H9 (cell line): ENCODE results near the gene BANP. TPM values are rescaled to one million over a fixed set of nuclear protein-coding genes. Genes with fewer than 3 reads are reported as not detected.

ENCODE experiments used
- DNase-seq: peaks from one replicate; pipeline ENCODE4 v3.0.0-alpha.2; 2017
- H2AFZ ChIP-seq: one replicate; pipeline ENCODE4 v1.6.1; 2013; ENCODE audit warnings: mild to moderate bottlenecking, low read length, control low read depth, moderate library complexity
- H2AK5ac ChIP-seq: 2 replicates; pipeline ENCODE4 v1.6.1; 2013; ENCODE audit warnings: low read length, control low read depth, mixed read lengths; ENCODE audit not compliant: insufficient read length
- H2BK120ac ChIP-seq: one replicate; pipeline ENCODE4 v1.6.1; 2013; ENCODE audit warnings: low read depth, mild to moderate bottlenecking, low read length, control low read depth, inconsistent platforms; ENCODE audit not compliant: poor library complexity, severe bottlenecking
- H2BK12ac ChIP-seq: 2 replicates; pipeline ENCODE4 v1.6.1; 2013; ENCODE audit warnings: low read length, control low read depth, mixed read lengths, low read depth; ENCODE audit not compliant: insufficient read length
- H2BK15ac ChIP-seq: 2 replicates; pipeline ENCODE4 v1.6.1; 2013; ENCODE audit warnings: low read depth, low read length, control low read depth
- H2BK20ac ChIP-seq: one replicate; pipeline ENCODE4 v1.6.1; 2013; ENCODE audit warnings: low read depth, mild to moderate bottlenecking, low read length, control low read depth, inconsistent platforms; ENCODE audit not compliant: poor library complexity, severe bottlenecking
- H2BK5ac ChIP-seq: 2 replicates; pipeline ENCODE4 v1.6.1; 2013; ENCODE audit warnings: low read length, control low read depth, mixed read lengths; ENCODE audit not compliant: insufficient read length
- H3K14ac ChIP-seq: 2 replicates; pipeline ENCODE4 v1.6.1; 2013; ENCODE audit warnings: low read length, control low read depth; ENCODE audit not compliant: insufficient read depth
- H3K18ac ChIP-seq: 2 replicates; pipeline ENCODE4 v1.6.1; 2013; ENCODE audit warnings: low read depth, mild to moderate bottlenecking, mixed read lengths, low read length, control low read depth; ENCODE audit not compliant: insufficient read length
- H3K23ac ChIP-seq: 2 replicates; pipeline ENCODE4 v1.6.1; 2013; ENCODE audit warnings: low read length, control low read depth, mixed read lengths, low read depth; ENCODE audit not compliant: insufficient read length
- H3K23me2 ChIP-seq: 2 replicates; pipeline ENCODE4 v1.6.1; 2013; ENCODE audit warnings: low read depth, mild to moderate bottlenecking, mixed read lengths, low read length, control low read depth; ENCODE audit not compliant: insufficient read length, poor library complexity, severe bottlenecking
- H3K27ac ChIP-seq: 2 replicates; pipeline ENCODE4 v1.5.1; 2013; ENCODE audit warnings: low read length, control low read depth, mixed read lengths, low read depth; ENCODE audit not compliant: insufficient read length
- H3K27me3 ChIP-seq: 2 replicates; pipeline ENCODE4 v1.6.1; 2013; ENCODE audit warnings: low read length, control low read depth, inconsistent platforms; ENCODE audit not compliant: insufficient read depth
- H3K4ac ChIP-seq: 2 replicates; pipeline ENCODE4 v1.6.1; 2013; ENCODE audit warnings: low read depth, mild to moderate bottlenecking, control low read depth, inconsistent platforms, low read length, moderate library complexity
- H3K4me1 ChIP-seq: 2 replicates; pipeline ENCODE4 v1.6.1; 2013; ENCODE audit warnings: low read length, control low read depth, inconsistent platforms; ENCODE audit not compliant: insufficient read depth
- H3K4me2 ChIP-seq: 2 replicates; pipeline ENCODE4 v1.6.1; 2013; ENCODE audit warnings: low read length, control low read depth, mixed read lengths; ENCODE audit not compliant: insufficient read length, insufficient read depth
- H3K56ac ChIP-seq: 2 replicates; pipeline ENCODE4 v1.6.1; 2013; ENCODE audit warnings: low read depth, mild to moderate bottlenecking, mixed read lengths, low read length, control low read depth; ENCODE audit not compliant: insufficient read length
- H3K79me1 ChIP-seq: 2 replicates; pipeline ENCODE4 v1.6.1; 2013; ENCODE audit warnings: low read depth, mild to moderate bottlenecking, moderate library complexity, low read length, control low read depth, inconsistent platforms; ENCODE audit not compliant: insufficient read depth, poor library complexity, severe bottlenecking
- H3K79me2 ChIP-seq: 2 replicates; pipeline ENCODE4 v1.6.1; 2013; ENCODE audit warnings: low read length, control low read depth, inconsistent platforms; ENCODE audit not compliant: insufficient read depth
- H3K9ac ChIP-seq: 2 replicates; pipeline ENCODE4 v1.6.1; 2013; ENCODE audit warnings: low read length, control low read depth, mixed read lengths; ENCODE audit not compliant: insufficient read length; ENCODE audit errors: extremely low read depth
- H3K9me3 ChIP-seq: one replicate; pipeline ENCODE4 v1.6.1; 2013; ENCODE audit warnings: low read depth, low read length, inconsistent platforms; ENCODE audit not compliant: control insufficient read depth
- H3T11ph ChIP-seq: one replicate; pipeline ENCODE4 v1.6.1; 2013; ENCODE audit warnings: mild to moderate bottlenecking, low read length, control low read depth, inconsistent platforms
- H4K20me1 ChIP-seq: one replicate; pipeline ENCODE4 v1.6.1; 2013; ENCODE audit not compliant: control insufficient read depth, insufficient read length, insufficient read depth
- H4K5ac ChIP-seq: 2 replicates; pipeline ENCODE4 v1.6.1; 2013; ENCODE audit warnings: low read depth, mild to moderate bottlenecking, mixed read lengths, low read length, control low read depth; ENCODE audit not compliant: insufficient read length
- H4K8ac ChIP-seq: replicated peaks from 2 replicates; pipeline ENCODE4 v1.6.1; 2013; ENCODE audit warnings: low read length, control low read depth, mixed read lengths, low read depth; ENCODE audit not compliant: insufficient read length
- H4K91ac ChIP-seq: 2 replicates; pipeline ENCODE4 v1.6.1; 2013; ENCODE audit warnings: low read depth, mild to moderate bottlenecking, moderate library complexity, mixed read lengths, low read length, control low read depth; ENCODE audit not compliant: insufficient read length
- H3K27ac Mint-ChIP-seq, 3 experiments: 2 replicates in 2 of 3; 3 replicates in 1 of 3; pipeline ENCODE4 v1.8.0; 2020 to 2021; ENCODE audit warnings: mixed read lengths in 3 of 3, mild to moderate bottlenecking in 1 of 3, moderate library complexity in 1 of 3
- H3K27me3 Mint-ChIP-seq: 2 replicates; pipeline ENCODE4 v1.8.0; 2021; ENCODE audit warnings: low read depth, mild to moderate bottlenecking, moderate library complexity, mixed read lengths
- H3K36me3 Mint-ChIP-seq, 3 experiments: 2 replicates in 2 of 3; 3 replicates in 1 of 3; pipeline ENCODE4 v1.8.0; 2020 to 2021; ENCODE audit warnings: low read depth in 3 of 3, mixed read lengths in 3 of 3; ENCODE audit not compliant: insufficient read depth in 1 of 3
- H3K4me1 Mint-ChIP-seq, 2 experiments: 2 replicates each; pipeline ENCODE4 v1.8.0; 2020; ENCODE audit warnings: mixed read lengths in 2 of 2
- H3K4me3 Mint-ChIP-seq, 2 experiments: 2 replicates in 1 of 2; 3 replicates in 1 of 2; pipeline ENCODE4 v1.8.0; 2020 to 2021; ENCODE audit warnings: mild to moderate bottlenecking in 2 of 2, mixed read lengths in 2 of 2, moderate library complexity in 1 of 2
- H3K9me3 Mint-ChIP-seq, 2 experiments: 2 replicates in 1 of 2; 3 replicates in 1 of 2; pipeline ENCODE4 v1.8.0; 2020; ENCODE audit warnings: mild to moderate bottlenecking in 2 of 2, mixed read lengths in 2 of 2, moderate library complexity in 1 of 2
- WGBS: extraction: QIAGEN DNeasy Blood & Tissue Kit; methylation state at CpG from one replicate; pipeline ENCODE4 v1.1.7; 2013; ENCODE audit warnings: missing lambda C conversion rate, low lambda C conversion rate, mixed read lengths; ENCODE audit not compliant: insufficient read length; ENCODE audit errors: extremely low coverage; 5-methylcytosine and 5-hydroxymethylcytosine counted together
- total RNA-seq: library from RNA; stranded (reverse); gene quantifications from 2 replicates; pipeline ENCODE4 v1.2.1, GENCODE V29; 2021
- TF ChIP-seq, protein P1 (sequence below): fragments of 200-600 bp; sonication (generic); conservative IDR thresholded peaks from 3 replicates; pipeline ENCODE4 v1.8.0; 2021; ENCODE audit warnings: antibody characterized with exemption, mild to moderate bottlenecking

The BANP gene
- total RNA-seq, 1 experiment from 2014 or later: 24.9 TPM

GRCh38 chr16:87959391-87959990 is 8.3 kb downstream of the BANP start:
- no peak for DNase-seq
- no peak overlapping the region for H3K14ac ChIP-seq
- no peaks in the 10 kb centered on the region; the same call in 1 of the 2 replicates for H3K27me3 ChIP-seq
- H3T11ph ChIP-seq: no peak overlapping the region
- H2BK5ac ChIP-seq: no peak overlapping the region
- H4K5ac ChIP-seq: no peak overlapping the region
- no peak overlapping the region for H3K27ac ChIP-seq
- peaks cover 12% of the 10 kb centered on the region; the same call in 1 of the 2 replicates for H3K79me2 ChIP-seq
- peaks cover 8 to 19% (median 18%) of the 10 kb centered on the region in 3 experiments; a peak in 6 of 7 replicates for H3K36me3 Mint-ChIP-seq
- no peak overlapping the region for H2AFZ ChIP-seq
- H2AK5ac ChIP-seq: no peak overlapping the region
- no peaks in the 10 kb centered on the region for H3K23me2 ChIP-seq
- H3K56ac ChIP-seq: no peak overlapping the region
- H2BK120ac ChIP-seq: no peak overlapping the region
- no peak overlapping the region for H3K4ac ChIP-seq
- H2BK20ac ChIP-seq: no peak overlapping the region
- H3K4me1 ChIP-seq: no peaks in the 10 kb centered on the region
- H3K9me3 Mint-ChIP-seq: no peaks in the 10 kb centered on the region
- H2BK12ac ChIP-seq: no peak overlapping the region
- peak overlapping the region in 1 of 2 experiments; percentile 45; a peak in 1 of 5 replicates for H3K4me3 Mint-ChIP-seq
- H3K4me2 ChIP-seq: no peak overlapping the region
- H3K4me1 Mint-ChIP-seq: peaks cover 30% of the 10 kb centered on the region in 2 experiments
- peak overlapping the region in 2 of 3 experiments; percentile 26 to 85; a peak in 3 of 7 replicates for H3K27ac Mint-ChIP-seq
- H4K91ac ChIP-seq: no peak overlapping the region
- H3K79me1 ChIP-seq: peaks cover 13% of the 10 kb centered on the region
- WGBS: no CpG with 5 or more reads among the region's 23 CpGs
- no peak overlapping the region for H4K8ac ChIP-seq
- no peak overlapping the region for H2BK15ac ChIP-seq
- no peaks in the 10 kb centered on the region for H3K9me3 ChIP-seq
- no peaks in the 10 kb centered on the region for H4K20me1 ChIP-seq
- no peak overlapping the region for H3K18ac ChIP-seq
- H3K27me3 Mint-ChIP-seq: peaks cover under 1% of the 10 kb centered on the region
- no peak overlapping the region for H3K9ac ChIP-seq
- H3K23ac ChIP-seq: no peak overlapping the region
- TF ChIP-seq, protein P1, sequence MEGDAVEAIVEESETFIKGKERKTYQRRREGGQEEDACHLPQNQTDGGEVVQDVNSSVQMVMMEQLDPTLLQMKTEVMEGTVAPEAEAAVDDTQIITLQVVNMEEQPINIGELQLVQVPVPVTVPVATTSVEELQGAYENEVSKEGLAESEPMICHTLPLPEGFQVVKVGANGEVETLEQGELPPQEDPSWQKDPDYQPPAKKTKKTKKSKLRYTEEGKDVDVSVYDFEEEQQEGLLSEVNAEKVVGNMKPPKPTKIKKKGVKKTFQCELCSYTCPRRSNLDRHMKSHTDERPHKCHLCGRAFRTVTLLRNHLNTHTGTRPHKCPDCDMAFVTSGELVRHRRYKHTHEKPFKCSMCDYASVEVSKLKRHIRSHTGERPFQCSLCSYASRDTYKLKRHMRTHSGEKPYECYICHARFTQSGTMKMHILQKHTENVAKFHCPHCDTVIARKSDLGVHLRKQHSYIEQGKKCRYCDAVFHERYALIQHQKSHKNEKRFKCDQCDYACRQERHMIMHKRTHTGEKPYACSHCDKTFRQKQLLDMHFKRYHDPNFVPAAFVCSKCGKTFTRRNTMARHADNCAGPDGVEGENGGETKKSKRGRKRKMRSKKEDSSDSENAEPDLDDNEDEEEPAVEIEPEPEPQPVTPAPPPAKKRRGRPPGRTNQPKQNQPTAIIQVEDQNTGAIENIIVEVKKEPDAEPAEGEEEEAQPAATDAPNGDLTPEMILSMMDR: no peak
